HG03378 (cell line): ENCODE data around the gene PHF11.

ENCODE experiments used
- ATAC-seq: cut with Tn5 transposase; IDR thresholded peaks from one replicate; pipeline ENCODE4 v1.9.1; 2021; ENCODE audit warnings: mild to moderate bottlenecking, moderate library complexity; ENCODE audit not compliant: unreplicated experiment

Gene PHF11

DNA sequence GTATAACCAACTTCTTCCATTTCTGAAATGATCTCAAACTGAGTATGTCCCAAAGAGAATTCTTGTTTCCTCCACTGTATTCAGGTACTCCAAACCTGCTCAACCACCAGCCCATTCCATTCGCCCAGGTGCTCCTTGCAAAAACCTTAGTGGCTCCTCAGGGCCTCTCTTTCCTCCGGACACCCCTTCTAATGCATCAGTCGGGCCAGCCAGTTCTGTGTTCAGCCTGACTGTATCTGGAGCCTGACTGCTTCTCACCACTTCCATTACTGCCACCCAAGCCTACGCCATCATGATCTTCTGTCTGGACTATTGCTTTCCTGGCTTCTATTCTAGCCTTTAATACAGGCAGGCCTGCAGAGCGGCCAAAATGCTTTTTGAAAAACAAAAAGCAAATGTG, 1.5 kb downstream of the PHF11 start:
- no peak for ATAC-seq

DNA sequence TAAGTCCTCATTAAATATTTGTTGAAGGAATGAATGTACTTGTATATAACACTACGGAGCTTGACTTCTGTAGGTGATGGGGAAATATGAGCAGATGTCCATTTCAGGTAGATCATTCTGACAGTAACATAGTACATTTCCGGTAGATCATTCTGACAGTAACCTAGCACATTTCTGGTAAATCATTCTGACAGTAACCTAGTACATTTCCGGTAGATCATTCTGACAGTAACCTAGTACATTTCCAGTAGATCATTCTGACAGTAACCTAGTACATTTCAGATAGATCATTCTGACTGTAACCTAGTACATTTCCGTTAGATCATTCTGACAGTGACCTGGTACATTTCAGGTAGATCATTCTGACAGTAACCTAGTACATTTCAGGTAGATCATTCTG, 2.5 kb downstream of the PHF11 start:
- no peak for ATAC-seq

DNA sequence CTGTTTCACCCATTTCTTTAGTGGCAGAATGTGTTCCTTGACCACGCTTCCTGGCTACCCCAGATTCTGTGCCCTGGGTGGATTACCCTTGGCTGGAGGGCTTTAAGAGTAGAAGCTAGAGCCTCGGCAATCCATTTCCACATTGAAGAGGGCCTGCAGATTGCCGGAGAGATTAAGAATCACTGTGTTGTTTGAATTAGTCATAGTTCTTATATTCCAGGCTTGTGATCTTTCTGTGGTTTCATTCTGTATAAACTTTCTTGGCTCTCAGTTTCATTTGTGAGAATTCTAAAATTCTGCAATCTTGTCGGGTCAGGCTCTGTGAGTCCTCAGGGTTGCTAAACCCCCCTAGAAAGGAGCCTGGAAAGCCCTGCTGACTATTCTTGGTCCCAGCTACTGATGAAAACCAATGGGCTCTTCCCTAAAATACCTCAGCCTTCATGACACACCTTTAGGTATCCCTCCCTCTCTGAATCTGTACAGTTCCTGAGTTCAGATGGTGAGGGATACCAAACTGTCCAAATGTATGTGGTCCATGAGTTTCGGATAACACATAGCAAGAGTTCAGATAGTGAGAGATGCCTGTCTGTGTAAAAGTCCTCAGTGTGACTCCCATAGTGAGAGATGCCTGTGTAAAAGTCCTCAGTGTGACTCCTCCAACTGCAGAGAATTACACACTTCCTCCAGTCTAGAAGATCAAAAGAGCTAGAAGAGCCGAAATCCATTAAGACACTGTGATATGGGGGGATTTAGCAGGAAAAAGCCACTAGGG, 4.3 kb downstream of the PHF11 start:
- ATAC-seq: no peak

DNA sequence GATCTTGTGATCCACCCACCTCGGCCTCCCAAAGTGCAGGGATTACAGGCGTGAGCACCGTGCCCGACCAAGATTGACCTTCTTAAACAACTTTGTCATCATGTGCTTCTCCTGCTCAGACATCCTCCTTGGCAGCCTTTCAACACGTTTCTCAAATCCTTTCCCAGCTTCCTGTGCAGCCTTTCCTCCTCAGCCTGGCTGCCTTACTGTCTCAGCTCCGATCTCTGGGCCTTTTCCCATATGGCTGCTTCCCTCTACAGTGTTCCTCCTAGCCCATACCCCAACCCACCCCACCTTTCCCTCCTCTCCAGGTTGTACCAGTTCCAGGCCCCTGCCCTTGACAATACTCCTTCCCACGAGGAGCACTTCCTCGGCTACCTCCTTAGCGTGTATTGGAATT, 7.2 kb downstream of the PHF11 start:
- no peak for ATAC-seq

DNA sequence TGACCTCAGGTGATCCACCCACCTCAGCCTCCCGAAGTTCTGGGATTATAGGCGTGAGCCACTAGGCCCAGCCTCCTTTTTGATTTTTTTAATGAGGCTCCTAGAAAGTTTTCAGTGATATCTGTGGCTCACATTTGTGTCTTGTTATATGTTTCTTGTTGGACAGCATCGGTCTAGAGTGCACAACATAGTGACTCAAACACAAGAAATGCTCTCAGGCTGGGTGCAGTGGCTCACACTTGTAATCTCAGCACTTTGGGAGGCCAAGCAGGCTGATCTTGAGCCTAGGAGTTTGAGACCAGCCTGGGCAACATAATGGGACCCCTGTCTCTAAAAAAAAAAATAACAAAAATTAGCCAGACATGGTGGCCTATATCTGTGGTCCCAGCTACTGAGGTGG, 8.2 kb downstream of the PHF11 start:
- no peak for ATAC-seq

DNA sequence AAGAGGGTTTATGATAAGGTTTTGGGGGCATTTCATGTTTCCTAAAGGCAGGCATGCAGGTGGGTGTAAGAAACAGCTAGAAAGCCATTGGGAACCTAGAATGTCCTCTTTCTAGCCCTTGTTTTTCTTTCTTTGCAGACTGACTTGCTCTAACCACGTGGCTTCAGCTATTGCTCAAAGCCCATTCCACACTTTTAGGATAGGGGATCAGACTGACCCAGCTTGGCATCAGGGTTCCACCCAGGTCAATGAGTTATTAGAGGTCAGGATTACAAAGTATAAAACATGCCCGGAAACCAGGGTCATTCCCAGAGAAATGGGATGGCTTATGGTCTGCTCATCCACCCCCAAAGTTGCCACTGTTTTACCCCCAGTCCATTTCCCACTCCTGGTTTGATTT, 16.8 kb downstream of the PHF11 start:
- no peak for ATAC-seq

DNA sequence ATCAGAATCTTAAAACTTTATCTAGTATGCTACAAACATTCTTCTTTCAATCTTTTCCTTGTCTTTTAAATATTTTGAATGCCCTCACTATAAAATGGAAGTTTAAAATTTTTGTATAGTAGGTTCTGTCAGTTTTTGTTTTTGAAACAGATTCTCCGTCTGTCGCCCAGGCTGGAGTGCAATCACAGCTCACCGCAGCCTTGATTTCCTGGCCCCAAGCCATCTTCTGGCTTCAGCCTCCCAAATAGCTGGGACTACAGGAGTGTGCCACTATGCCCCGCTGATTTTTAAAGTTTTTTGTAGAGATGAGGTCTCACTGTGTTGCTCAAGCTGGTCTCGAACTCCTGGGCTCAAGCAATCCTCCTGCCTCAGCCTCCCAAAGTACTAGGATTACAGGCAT, 20.7 kb downstream of the PHF11 start:
- ATAC-seq: no peak

DNA sequence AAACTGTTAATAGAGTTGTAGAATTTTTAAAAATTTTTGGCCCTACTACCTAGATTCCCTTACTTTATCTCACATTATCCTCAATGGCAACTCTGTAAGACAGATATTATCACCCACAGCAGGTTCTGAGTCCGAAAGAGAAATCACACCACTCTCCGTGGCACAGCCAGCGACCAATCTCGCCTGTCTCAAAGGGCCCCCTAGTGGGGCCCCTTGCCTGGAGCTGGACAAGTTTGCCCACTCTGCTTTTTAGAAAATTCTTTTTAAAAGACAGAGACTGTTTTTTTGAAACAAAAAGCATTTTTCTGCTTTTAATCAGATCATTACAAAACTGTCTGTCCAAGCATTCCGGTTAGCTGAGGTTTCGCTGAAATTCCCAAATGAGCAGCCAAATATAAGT, 21.7 kb downstream of the PHF11 start:
- ATAC-seq: no peak

DNA sequence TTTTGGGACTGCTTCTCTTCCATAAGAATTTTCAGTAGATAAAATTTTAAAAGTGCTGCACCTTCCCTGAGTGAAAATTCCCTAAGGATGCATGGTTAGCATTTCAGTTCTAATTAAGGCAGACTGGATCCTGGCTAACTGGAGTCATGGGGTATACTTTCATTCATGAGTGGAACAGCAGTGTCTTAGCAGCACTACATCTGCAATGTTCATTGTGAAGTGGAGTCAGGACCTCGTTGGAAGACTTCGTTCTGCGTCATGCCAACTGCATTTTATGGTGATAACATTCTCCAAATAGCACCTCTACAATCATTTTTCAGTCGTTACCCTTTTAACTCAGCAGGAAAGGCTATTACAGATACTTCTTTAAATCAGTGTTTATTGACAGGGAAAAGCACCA, 25.5 kb downstream of the PHF11 start:
- no peak for ATAC-seq

DNA sequence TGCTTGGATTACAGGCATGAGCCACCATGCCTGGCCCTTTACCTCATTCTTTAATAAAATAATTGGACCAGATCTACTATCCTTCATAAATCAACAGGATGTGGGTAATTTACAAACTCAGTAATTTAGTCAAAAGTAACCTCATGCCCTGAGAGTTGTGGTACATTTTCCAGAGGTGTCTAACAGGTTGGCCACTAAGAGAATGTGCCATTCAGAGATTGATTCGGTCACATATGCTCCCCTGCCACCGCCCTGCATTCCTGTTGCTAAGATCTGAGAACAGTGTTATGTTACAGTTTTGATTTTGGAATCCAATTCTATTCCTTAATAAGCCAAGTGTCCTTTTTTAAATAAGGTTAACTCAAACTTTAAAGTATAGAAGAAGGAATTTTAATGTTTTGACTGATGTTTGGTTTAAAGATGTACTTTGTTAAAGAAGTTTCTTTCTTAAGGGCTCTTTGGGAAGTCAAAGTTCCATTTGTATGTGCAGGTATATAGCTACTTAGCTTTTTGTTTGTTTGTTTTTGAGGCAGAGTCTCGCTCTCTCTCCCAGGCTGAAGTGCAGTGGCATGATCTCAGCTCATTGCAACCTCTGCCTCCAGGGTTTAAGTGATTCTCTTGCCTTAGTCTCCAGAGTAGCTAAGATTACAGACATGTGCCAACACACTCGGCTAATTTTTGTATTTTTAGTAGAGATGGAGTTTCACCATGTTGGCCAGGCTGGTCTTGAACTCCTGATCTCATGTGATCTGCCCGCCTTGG, 29.2 kb downstream of the PHF11 start:
- no peak for ATAC-seq

DNA sequence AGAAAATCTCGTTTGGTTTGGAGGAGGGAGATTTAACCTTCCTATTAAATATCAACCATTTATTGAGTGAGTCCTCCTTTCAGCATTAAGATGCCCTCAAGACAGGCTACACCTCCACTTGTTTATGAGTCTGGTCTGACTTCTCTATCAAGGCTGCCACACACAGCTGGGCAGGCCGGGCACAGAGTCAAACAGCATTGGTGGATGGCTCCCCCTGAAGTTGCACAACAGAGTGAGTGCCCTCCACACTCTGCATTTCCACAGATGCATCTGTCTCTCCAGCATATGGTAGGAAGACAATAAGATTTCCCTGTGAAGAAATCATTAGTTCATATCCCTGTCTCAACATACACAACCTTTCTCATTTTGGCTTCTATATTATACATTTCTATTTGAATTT, 31.4 kb downstream of the PHF11 start:
- no peak for ATAC-seq

DNA sequence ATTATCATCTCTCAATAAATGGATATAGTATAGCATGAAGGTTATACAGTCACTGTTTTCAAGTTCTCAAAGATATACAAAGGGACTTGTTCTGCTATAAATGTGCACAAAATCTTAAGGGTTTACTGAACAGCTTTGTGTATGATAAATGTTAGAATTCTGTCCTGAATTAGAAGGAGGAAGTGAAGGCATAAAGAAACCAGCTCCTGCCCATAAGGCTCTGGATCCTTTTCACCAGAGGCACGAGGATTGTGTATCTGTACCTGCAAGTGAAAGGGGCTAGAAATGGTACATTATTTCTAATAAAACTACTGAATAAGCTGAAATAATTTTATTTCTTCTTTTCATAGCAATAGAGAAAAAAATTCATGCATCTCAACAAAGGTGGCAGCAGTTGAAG, 32.4 kb downstream of the PHF11 start:
- no peak for ATAC-seq

DNA sequence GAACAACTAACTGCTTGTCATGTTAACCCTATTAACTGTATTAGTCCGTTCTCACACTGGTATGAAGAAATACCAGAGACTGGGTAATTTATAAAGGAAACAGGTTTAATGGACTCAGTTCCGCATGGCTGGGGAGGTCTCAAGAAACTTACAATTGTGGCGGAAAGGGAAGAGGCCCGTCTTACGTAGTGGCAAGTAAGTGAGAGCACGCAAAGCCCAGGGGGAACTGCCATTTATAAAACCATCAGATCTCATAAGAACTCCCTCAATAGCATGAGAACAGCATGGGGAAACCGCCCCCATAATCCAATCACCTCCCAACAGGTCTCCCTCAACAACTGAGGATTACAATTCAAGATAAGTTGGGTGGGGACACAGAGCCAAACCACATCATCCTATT, 34.7 kb downstream of the PHF11 start:
- ATAC-seq: peak; percentile 61

DNA sequence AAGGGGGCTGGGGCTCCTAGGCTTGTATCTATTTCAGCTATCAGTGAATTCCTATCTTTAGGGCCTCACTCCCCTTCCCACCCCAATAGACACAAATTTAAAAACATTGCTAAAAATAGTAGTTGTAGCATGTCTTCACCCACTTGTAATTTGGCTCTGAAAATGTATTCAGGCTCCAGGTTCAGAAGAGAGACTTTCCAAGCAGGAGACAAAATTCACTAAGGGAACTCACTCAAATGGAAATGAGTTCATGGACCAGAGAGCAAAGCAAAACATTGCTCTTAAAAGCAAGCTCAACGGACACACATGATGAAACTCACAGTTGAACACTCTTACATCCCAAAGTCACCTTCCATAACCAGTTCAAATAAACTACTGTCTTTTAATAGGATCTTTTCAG, 36.8 kb downstream of the PHF11 start:
- no peak for ATAC-seq

DNA sequence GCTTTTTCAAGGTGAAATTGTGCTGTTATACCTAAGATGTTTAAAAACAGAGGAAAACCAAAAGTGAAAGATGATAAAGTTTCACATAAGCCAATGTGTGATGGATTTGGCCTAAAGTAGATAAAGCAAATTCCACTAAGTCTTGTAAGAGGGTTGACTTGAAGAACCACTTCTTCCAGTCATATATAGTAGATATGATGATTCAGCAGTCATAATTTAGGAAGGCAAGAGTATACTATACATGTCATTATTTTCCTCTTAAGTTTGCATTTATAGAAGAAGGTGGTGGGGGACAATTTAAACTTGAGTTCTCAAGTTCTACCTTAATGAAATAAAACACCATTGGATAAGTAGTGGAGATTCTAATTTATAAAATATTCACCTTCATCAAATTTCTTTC, 37.3 kb downstream of the PHF11 start:
- ATAC-seq: no peak

DNA sequence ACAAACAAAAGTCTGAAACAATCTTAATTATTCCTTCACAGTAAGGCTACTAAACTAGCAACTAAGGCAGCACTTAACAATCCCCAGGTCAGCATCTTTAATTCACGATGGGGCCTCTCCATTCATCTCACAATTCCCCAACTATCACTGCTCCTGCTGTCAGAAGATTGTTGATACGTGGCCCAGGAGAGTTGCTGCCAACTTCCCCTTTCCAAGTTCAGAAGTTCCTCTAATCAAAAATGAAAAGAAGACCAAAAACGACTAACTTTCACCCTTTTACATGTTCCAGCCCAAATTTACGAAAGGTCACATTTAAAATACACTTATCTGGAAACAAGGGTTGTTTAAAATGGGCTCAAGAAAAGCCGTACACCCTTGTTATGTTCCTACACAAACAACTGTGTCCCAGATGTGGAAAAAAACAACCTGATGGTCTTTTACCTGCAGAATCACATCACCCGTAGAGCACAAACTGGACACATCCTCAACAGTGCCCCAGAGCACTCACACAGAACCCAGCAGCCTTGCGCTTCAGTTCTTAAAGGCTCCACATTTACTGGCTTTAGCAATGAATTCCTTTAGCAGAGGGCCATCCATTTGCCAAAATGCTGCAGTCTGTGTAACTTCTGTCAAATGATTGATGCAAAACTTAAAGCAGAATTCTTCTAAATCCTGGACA, 38.0 kb downstream of the PHF11 start:
- ATAC-seq: no peak

DNA sequence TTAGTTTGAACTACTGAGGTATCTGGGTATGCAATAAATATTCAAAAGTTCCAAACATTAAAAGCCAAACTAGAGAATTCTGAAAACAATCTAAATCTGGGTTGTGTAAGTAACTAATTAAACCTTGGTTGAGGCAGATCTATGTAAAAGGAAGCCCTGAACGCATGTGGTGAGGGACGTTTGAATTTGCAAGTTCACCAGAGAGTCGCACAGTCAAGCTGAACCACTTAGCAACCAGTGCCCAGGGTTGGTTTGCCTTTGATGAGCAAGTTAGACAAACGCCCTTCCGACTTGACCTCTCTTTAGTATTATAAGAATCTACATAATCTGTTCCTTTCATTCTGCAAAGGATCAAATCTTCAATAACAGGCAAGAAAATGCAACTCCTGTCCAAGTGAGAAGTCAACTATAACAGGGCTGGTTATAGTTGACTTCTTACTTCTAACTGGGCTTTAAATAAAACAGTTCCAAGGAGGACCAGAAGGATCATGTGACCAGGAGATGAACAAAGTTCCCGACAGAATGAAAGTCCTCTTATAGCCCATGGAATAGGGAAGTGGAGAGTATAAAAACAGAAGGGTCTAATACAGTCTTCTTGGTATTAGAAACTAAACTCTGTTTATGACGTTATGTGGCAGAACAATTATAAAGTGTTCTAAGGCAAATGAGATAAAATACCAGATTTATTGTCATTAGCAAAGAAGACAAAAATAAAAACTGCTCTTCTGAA, 40.6 kb downstream of the PHF11 start:
- ATAC-seq: no peak

DNA sequence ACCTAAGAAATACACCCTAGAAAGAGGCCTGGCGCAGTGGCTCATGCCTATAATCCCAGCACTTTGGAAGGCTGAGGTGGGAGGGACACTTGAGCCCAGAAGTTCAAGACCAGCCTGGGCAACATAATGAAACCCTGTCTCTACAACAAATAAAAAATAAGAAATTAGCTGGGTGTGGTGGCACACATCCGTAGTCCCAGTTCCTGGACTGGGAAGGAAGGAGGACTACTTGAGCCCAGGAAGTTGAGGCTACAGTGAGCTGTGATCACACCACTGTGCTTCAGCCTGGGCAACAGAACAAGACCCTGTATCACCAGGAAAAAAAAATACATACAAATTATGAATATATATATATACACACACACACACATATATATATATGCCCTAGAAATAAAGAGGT, 42.7 kb downstream of the PHF11 start:
- ATAC-seq: no peak

DNA sequence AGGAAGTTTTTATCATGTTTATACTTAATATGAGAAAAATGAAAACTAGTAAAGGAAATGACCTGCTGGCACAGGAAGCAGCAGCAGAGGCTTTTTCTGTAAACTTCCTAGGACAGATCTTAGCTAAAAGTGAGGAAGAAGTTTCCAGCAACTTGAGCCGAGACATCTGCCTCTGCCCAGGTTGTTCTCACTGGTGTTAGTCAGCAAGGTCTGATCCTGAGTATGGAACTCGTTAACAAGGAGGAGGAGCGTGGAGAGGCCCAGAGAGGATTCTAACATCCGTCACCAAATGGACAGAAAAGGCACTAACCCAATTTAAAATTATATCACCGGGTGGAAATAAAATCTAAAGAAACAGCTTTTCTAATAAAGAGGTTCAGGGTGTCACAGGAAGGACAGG, 43.6 kb downstream of the PHF11 start:
- no peak for ATAC-seq

DNA sequence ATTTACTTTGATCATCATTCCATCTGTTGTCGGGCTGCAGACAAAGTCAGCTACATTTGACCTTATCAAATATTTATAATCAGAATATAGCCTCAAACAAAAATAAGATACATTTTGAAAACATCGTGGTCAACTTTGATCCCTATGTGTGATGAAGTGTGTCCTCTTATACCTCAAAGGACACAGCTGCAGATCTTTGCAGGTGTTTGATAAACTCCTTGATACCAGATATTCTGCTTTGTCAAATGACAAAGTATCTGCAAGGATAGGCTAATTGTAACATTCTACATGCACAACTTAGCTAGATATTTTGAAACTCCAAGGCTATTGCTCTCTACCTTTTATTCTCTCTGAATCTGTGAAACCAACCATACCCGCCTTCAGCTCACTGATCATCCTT, 44.0 kb downstream of the PHF11 start:
- no peak for ATAC-seq

DNA sequence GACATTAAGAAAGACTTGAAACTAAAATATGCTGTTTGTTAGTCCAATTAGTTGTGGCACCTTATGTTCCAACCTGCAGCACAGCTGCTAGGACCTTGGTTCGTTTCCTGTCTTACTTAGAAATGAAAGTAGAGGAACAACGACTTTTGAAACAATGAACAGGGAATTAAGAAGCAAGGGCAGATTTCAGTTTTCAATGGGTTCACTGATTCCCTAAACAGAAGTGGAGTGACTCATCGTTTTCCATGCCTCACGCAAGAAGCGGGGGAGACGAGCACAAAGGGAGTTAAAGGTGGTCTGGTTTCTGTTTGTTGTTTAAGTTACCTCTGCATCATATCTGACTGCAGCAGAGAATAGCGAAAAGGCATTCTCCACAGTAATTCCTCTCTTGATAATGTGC, 44.8 kb downstream of the PHF11 start:
- no peak for ATAC-seq
